GM18858 (cell line): ENCODE measurements around the gene CLCA4.
"Not testable (repeated sequence)": the region's sequence is repeated elsewhere in the genome, so short reads cannot be mapped to it uniquely, and the experiment has no call there.

Experiments
- ATAC-seq: cut with Tn5 transposase; IDR thresholded peaks from one replicate; pipeline ENCODE4 v1.9.1; 2021; ENCODE audit not compliant: unreplicated experiment

Gene CLCA4

DNA sequence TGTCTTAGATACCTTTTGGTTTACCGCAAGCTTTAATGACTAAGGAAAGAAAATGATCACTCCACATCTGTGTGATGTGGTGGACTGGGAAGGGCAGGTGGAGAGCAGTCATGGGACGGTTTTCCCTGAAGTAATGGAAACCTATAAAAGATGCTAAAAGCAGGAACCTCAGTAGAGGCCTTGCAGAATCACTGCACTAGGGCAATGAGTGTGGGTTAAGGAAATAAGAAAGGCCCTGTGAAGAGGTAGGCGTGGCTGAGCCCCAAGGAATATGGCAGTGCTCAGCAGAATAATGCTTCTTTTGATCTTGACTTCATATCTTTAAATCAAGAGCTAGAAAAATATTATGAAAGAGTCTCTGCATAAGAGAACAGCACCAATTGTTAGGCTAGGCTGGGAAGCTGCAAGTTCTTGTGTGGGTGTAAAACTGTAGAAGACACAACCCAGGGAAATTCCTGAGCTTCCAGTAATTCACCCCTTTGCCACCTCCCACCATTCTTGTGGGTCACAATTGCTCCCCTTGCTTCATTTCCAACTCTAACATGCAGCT, 49.9 kb downstream of the CLCA4 start:
- no peak for ATAC-seq

DNA sequence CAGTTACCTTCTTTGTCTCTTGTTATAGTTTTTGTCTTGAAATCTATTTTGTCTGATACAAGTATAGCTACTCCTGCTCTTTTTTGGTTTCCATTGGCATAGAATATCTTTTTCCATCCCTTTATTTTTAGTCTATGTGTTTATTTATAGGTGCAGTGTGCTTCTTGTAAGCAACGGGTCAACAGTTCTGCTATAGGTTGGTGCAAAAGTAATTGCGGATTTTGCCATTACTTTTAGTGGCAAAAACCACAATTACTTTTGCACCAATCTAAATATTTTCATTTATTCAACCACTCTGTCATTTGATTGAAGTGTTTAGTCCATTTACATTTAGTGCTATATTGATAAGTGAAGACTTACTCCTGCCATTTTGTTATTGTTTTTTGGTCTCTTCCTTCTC, 59.2 kb downstream of the CLCA4 start:
- not testable (repeated sequence) for ATAC-seq

DNA sequence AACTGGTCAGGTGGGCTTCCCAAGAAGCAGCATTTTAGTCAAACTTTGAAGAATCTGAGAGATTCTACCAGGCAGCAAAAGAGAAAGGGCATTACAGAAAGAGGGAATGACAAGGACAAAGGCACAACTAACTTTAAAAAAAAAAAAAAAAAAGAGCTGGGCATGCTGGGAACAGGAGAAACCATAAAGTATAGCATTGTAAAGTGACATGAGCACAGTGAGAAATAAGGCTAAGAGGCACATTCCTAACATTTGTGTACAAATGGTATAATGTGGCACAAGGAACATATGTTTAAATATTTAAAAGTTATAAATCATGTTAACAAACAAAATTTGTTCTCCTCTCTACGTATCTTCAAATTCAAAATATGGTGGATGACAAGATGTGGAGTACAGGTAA, 69.6 kb downstream of the CLCA4 start:
- ATAC-seq: no peak

DNA sequence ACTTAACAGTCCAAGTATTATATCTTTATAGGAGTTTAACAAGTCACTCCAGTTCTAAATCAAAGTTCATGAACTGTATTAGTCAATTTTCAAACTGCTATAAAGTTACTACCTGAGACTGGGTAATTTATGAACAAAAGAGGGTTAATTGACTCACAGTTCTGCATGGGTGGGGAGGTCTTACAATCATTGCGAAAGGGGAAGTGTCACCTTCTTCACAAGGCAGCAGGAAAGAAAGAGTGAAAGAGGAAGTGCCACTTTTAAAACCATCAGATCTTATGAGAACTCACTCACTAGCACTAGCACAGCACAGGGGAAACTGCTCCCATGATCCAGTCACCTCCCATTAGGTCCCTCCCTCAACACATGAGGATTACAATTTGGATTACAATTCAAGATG, 70.0 kb downstream of the CLCA4 start:
- ATAC-seq: peak; percentile 100

DNA sequence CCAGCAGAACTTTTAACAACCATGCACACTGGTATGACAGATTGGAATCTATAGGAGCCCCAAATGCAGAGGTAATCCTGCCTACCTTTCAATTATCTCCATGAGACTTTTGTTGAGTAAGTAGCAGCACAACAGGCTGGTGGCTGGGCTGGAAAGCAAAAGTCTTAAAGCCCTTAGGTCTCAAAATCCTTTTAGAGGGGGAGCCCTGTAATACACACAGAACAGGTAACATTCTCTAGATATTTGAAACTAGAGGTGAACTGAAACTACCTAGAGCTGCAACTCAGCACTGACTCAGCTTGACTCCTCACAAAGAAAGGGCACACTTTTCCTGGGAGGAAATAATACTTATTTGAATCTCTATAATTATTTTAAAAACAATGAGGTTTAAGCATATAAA, 71.5 kb downstream of the CLCA4 start:
- no peak for ATAC-seq

DNA sequence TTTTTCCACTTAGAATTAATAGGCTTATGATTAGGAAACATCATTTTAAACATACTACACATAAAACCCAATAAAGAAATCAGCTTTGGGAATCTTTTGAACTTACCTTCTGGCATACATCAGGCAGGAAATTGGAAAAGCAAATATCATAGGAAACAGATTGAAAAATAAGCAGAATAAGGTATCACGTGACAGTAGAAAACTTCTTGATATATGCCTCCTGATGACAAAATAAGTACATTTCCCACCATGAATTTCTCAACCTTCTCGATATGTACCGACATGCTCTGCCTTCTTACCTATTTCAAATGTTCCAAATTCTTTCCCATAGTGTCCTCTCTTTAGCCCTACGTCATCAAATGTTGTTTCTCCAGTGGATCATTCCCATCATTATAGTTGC, 72.4 kb downstream of the CLCA4 start:
- ATAC-seq: no peak

DNA sequence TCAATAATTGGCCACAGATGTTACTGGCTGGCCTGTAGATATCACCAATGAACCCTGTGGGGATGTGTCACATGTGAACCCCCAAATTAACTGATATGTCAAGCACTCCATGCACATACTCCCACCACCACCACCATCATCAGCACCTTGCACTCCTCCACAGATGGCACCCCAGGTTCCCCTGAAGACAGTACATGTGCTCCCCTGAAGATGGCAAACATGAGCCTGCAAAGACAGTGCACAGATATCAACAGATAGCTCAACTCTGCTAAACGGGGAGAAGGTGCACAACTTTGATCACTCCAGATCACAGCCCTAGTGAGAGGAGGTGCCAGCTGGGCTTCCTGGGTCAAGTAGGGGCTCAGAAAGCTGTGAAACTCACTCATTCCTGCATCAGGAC, 74.4 kb downstream of the CLCA4 start:
- no peak for ATAC-seq
